HEK293T (cell line): ENCODE results near the gene SYNM.

ENCODE experiments used
- CTCF ChIA-PET: fragments of 350-600 bp; formaldehyde crosslinking; extraction: SDS; loops from one replicate; lab custom pipeline; 2021; ENCODE audit warnings: antibody characterized with exemption, inconsistent platforms; lab: Yijun Ruan, JAX
- POLR2A ChIA-PET: fragments of 350-600 bp; formaldehyde crosslinking; extraction: SDS; loops from one replicate; lab custom pipeline; 2020; ENCODE audit warnings: antibody characterized with exemption, inconsistent platforms; lab: Yijun Ruan, JAX
- DNase-seq: peaks from one replicate; pipeline ENCODE4 v3.0.0; 2012; ENCODE audit warnings: mixed read lengths; ENCODE audit errors: extremely low spot score
- ARNT ChIP-seq: fragments of 450-650 bp; IDR thresholded peaks from 2 replicates; pipeline ENCODE4 v1.6.1; 2017; ENCODE audit warnings: mild to moderate bottlenecking
- BHLHE40 ChIP-seq: fragments of 450-650 bp; IDR thresholded peaks from 2 replicates; pipeline ENCODE4 v1.6.1; 2016; ENCODE audit warnings: mild to moderate bottlenecking, moderate library complexity, borderline replicate concordance
- CTBP1 ChIP-seq: fragments of 450-650 bp; IDR thresholded peaks from 2 replicates; pipeline ENCODE4 v1.6.1; 2016; ENCODE audit warnings: borderline replicate concordance
- ELF4 ChIP-seq: fragments of 450-650 bp; IDR thresholded peaks from 2 replicates; pipeline ENCODE4 v1.6.1; 2017; ENCODE audit warnings: antibody characterized with exemption
- FOXA1 ChIP-seq: fragments of 450-650 bp; IDR thresholded peaks from 2 replicates; pipeline ENCODE4 v1.6.1; 2016; ENCODE audit warnings: mild to moderate bottlenecking
- FOXK2 ChIP-seq: fragments of 450-650 bp; IDR thresholded peaks from 2 replicates; pipeline ENCODE4 v1.6.1; 2016; ENCODE audit warnings: mild to moderate bottlenecking
- FOXM1 ChIP-seq: fragments of 450-650 bp; IDR thresholded peaks from 2 replicates; pipeline ENCODE4 v1.6.1; 2017; ENCODE audit warnings: mild to moderate bottlenecking, borderline replicate concordance
- HDGF ChIP-seq: fragments of 450-650 bp; IDR thresholded peaks from 2 replicates; pipeline ENCODE4 v1.6.1; 2017; ENCODE audit warnings: antibody characterized with exemption, borderline replicate concordance
- L3MBTL2 ChIP-seq: fragments of 450-650 bp; conservative IDR thresholded peaks from 2 replicates; pipeline ENCODE4 v1.6.1; 2016; ENCODE audit warnings: mild to moderate bottlenecking
- LEF1 ChIP-seq: fragments of 450-650 bp; IDR thresholded peaks from 2 replicates; pipeline ENCODE4 v1.6.1; 2017; ENCODE audit warnings: mild to moderate bottlenecking, borderline replicate concordance
- NFRKB ChIP-seq: fragments of 450-650 bp; IDR thresholded peaks from 2 replicates; pipeline ENCODE4 v1.6.1; 2016; ENCODE audit warnings: mild to moderate bottlenecking, moderate library complexity
- SP1 ChIP-seq: fragments of 450-650 bp; IDR thresholded peaks from 2 replicates; pipeline ENCODE4 v1.6.1; 2017
- SUZ12 ChIP-seq: fragments of 450-650 bp; IDR thresholded peaks from 2 replicates; pipeline ENCODE4 v1.6.1; 2016; ENCODE audit warnings: mild to moderate bottlenecking
- TARDBP ChIP-seq: fragments of 450-650 bp; IDR thresholded peaks from 2 replicates; pipeline ENCODE4 v1.6.1; 2016
- ZNF384 ChIP-seq: fragments of 450-650 bp; IDR thresholded peaks from 2 replicates; pipeline ENCODE4 v1.6.1; 2016
- TF ChIP-seq, protein P1 (sequence below): fragments of 450-650 bp; IDR thresholded peaks from 2 replicates; pipeline ENCODE4 v1.6.1; 2016

Gene SYNM

DNA sequence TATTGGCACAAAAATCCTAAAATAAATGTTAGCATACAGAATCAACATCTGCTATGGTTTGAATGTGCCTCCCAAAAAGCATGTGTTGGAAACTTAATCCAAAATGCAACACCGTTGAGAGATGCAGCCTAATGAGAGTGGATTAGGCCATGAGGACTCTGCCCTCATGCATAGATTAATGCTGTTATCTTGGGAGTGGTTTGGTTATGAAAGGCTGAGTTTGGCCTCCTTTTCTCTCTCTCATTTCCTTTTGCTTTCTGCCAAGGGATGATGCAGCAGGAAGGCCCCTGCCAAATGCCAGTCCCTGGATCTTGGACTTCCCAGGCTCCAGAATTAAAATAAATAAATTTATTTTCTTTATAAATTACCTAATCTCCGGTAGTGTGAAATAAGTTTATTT is 49.4 kb downstream of the SYNM start:
- no peak for TF ChIP-seq FOXK2
- no peak for TF ChIP-seq ELF4
- TF ChIP-seq HDGF: no peak
- TF ChIP-seq ARNT: no peak
- no peak for TF ChIP-seq L3MBTL2
- no peak for TF ChIP-seq FOXM1
- no peak for TF ChIP-seq LEF1
- no peak for TF ChIP-seq ZNF384
- no peak for TF ChIP-seq SUZ12
- TF ChIP-seq NFRKB: no peak
- TF ChIP-seq BHLHE40: no peak
- no peak for TF ChIP-seq SP1
- TF ChIP-seq FOXA1: no peak
- CTCF ChIA-PET: no interaction called here
- no peak for DNase-seq
- POLR2A ChIA-PET: no interaction called here

DNA sequence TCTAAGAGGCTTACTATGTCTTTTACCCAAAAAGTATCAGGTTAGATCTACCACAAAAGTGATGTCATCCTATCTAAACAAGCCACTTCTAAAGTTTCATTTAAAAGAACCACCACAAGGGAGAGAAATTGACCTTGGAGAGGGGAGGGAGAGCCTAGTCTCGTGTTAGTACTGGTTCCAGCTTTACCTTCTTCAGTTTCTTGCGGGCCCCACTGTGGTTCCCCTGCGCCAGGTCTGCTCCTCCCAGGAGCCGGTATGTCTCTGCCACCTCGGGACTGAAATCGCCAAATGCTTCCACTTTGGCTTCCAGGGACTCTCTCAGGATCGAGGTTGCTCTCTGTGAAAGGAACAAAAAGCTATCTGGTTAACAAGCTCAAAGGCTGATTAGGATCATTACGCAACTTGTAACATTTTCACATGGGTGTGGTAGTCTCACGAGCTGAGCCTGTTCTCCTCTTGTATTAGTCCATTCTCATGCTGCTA is 51.1 kb downstream of the SYNM start:
- no peak for TF ChIP-seq HDGF
- no peak for TF ChIP-seq FOXA1
- no peak for TF ChIP-seq ARNT
- TF ChIP-seq, protein P1, sequence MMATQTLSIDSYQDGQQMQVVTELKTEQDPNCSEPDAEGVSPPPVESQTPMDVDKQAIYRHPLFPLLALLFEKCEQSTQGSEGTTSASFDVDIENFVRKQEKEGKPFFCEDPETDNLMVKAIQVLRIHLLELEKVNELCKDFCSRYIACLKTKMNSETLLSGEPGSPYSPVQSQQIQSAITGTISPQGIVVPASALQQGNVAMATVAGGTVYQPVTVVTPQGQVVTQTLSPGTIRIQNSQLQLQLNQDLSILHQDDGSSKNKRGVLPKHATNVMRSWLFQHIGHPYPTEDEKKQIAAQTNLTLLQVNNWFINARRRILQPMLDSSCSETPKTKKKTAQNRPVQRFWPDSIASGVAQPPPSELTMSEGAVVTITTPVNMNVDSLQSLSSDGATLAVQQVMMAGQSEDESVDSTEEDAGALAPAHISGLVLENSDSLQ: no peak
- TF ChIP-seq BHLHE40: no peak
- TF ChIP-seq FOXK2: no peak
- TF ChIP-seq L3MBTL2: no peak
- no peak for TF ChIP-seq TARDBP
- TF ChIP-seq SP1: no peak
- no peak for TF ChIP-seq ELF4
- no peak for TF ChIP-seq LEF1
- TF ChIP-seq CTBP1: no peak
- no peak for TF ChIP-seq FOXM1
- no peak for TF ChIP-seq SUZ12
- TF ChIP-seq NFRKB: no peak
- no peak for TF ChIP-seq ZNF384
- DNase-seq: peak; percentile 18
- ChIA-PET POLR2A (no interaction called here), CTCF (interaction anchor here (1.1 kb wide), 1 partner anchor 12 kb away, joined by 3 read pairs; no protein-coding TSS in a partner anchor)

DNA sequence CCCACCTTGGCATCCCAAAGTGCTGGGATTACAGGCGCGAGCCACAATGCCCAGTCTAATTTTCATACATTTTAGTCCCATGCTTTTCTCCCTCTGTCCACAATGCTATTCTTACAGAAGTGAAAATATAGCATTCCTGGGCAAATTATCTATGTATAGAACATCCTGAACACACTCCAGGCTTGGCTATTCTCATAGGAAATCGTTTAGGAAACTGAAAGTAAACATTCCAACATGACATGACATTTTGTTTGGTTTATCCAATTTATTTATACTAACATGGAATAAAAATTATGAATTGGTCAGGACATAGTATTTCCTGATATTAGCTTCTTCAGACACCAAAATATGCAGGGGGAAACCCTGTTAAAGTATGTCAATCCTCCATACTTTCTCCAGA is 52.6 kb downstream of the SYNM start:
- ChIA-PET CTCF (no interaction called here), POLR2A (no interaction called here)
- DNase-seq: no peak
- TF ChIP-seq, protein P1: no peak
- TF ChIP-seq SUZ12: no peak

DNA sequence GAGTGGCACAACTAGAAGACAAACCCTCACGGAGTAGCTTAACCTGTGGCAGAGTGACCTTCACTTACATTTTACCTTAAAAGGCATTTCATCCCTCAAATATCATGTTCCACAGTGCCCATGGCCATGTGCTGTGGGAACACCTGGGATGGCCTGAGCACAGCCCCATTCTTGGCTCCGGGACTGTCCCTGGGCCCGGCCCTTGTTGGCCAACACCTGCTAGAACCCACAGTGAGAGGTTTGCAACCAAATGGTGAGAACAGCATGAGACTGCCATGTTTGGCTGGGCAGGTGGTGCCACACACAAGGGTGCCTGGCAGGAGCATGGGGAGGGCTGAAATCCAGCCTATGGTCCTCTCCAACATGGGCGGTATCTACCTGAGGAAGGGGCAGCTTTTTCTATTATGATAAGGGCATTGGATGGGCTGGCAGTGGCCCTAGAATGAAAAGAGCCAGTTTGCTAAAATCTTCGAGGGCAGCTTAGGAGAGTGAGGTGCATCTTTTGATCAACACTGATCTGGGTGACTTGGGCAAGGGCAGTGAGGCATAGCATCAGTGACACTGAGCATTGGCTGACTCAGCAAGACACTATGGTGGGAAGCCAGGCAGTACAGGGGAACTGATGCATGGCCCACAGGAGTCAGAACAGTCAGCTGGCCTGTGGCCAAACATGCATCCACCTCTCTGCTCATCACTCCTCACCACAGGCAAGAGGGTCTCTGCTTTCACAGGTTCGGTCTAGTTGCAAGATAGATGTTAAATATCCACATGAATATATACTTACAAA is 53.9 kb downstream of the SYNM start:
- DNase-seq: no peak
- no peak for TF ChIP-seq ZNF384
- TF ChIP-seq FOXK2: no peak
- TF ChIP-seq FOXM1: no peak
- no peak for TF ChIP-seq CTBP1
- no peak for TF ChIP-seq NFRKB
- TF ChIP-seq, protein P1: no peak
- no peak for TF ChIP-seq FOXA1
- no peak for TF ChIP-seq BHLHE40
- no peak for TF ChIP-seq TARDBP
- no peak for TF ChIP-seq ARNT
- no peak for TF ChIP-seq SUZ12
- no peak for TF ChIP-seq ELF4
- ChIA-PET POLR2A (no interaction called here), CTCF (interaction anchor here (0.5 to 1.0 kb wide), 2 partner anchors 24 to 88 kb away, joined by 3 read pairs; no protein-coding TSS in a partner anchor)

DNA sequence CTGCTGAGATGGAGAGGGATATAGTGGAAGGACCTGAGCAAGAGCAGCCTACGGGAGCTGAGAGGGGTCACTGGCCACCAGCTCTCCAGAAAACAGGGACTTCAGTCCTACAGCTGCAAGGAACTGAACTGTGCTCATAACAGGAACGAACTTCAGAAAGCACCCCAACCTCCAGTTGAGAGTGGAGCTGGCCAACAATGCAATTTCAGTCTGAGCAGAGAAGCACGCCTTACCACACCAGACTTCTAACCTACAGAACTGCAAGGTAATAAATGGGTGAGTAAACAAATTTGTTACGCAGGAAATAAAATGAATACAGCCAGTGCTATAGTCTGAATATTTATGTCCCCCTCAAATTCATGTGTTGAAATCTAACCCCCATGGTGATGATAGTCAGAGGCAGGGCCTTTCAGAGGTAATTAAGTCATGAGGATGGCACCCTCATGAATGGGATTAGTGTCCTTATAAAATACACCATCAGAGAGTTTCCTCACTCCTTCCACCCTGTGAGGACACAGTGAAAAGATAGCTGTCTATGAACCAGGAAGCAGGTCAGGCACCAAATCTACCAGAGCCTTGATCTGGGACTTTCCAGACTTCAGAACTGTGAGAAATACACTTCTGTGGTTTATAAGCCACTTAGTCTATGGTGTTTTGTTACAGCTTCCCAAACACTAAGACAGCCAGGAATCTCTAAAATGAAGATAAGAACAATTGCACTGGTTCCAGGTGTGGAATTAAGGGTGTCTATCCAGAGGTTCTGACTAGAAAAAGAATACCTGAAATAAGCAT is 58.6 kb downstream of the SYNM start:
- CTCF ChIA-PET: interaction anchor here (0.6 kb wide), 1 partner anchor 58 kb away, joined by 3 read pairs; no protein-coding TSS in a partner anchor
- POLR2A ChIA-PET: no interaction called here
- TF ChIP-seq TARDBP: no peak
- TF ChIP-seq FOXA1: no peak
- DNase-seq: no peak

DNA sequence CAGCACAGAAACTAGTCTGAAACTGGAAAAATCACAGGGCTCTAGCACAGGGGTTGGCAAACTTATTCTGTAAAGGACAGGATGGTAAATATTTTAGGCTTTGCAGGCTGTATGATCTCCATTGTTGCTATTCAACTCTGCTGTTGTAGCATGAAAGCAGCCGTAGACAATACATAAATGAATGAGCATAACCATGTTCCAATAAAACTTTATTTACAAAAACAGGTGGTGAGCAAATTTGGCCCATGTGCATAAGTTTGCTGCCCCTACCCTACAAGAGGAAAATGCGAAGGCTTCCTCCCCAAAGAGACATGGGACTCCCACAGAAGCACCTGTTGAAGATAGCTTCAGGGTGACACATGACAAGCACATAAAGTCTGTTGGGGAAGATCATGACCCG is 59.2 kb downstream of the SYNM start:
- CTCF ChIA-PET: no interaction called here
- no peak for TF ChIP-seq TARDBP
- no peak for TF ChIP-seq SP1
- TF ChIP-seq HDGF: no peak
- no peak for TF ChIP-seq FOXA1
- TF ChIP-seq LEF1: no peak
- no peak for TF ChIP-seq BHLHE40
- TF ChIP-seq NFRKB: no peak
- TF ChIP-seq SUZ12: no peak
- TF ChIP-seq L3MBTL2: no peak
- TF ChIP-seq ZNF384: no peak

More for the DNA sequence above, 59.2 kb downstream of the SYNM start:
- POLR2A ChIA-PET: no interaction called here
- no peak for DNase-seq
